ENCODE measurements around the gene UMODL1. TPM values are rescaled to one million over a fixed set of nuclear protein-coding genes. Genes with fewer than 3 reads are reported as not detected.

Gene UMODL1
- polyA plus RNA-seq, 3 donors: not detected

DNA sequence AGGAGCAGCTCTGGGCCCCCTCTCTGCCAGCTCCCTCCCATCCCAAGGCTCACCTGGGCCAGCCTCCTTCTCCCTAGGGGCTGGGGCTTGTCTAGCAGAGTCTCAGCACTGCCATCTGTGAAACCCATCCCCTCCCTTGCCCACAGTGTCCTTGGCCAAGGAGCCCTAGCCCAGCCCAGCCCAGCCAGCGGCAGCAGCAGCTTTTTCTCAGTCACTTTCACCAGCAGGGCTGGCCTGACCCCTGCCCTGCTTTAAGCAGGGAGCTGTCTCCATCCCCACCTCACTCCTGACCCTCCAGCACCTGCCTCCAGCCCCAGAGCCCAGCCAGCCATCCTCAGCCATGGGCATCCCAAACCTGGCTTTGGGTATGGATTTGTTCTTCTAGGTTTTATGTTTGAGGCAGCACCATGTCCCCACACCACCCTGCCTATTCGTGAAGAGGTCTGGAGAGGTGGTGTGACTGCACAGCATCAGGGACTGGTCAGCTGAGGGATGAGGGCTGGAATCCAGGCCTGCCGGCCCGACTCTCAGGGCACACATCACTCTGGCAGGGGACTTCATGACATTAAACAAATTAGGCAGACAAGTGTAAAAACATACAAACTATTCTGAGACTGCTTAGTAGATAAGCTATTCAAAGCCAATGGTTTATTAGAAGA lies 111.7 kb downstream of the UMODL1 start:
- Histone ChIP-seq H3K9ac (ENCODE audit: insufficient read depth, low read length, poor library complexity, severe bottlenecking) (no peak overlapping the region), H3K4me2 (replicated peaks; ENCODE audit: extremely low read depth, low read length, poor library complexity, severe bottlenecking) (no peak overlapping the region), H2AFZ (ENCODE audit: insufficient read depth, low read depth, low read length, poor library complexity, severe bottlenecking) (no peak overlapping the region), H3K9me3 (replicated peaks in 1 of 2; ENCODE audit: control insufficient read depth in 1 of 2, insufficient read depth in 1 of 2, low read length in 2 of 2) (peaks cover 0 to 6% of the 10 kb centered on the region in 2 donors), H3K4me3 (replicated peaks in 1 of 3; ENCODE audit: low read depth in 2 of 3, low read length in 3 of 3) (no peak overlapping the region), H3K27me3 (ENCODE audit: control insufficient read depth in 2 of 2, insufficient read depth in 2 of 2, low read length in 2 of 2) (no peaks in the 10 kb centered on the region), H3K79me2 (ENCODE audit: insufficient read depth, low read length) (no peaks in the 10 kb centered on the region), H4K20me1 (ENCODE audit: insufficient read depth, low read length) (no peaks in the 10 kb centered on the region), H3K36me3 (replicated peaks in 1 of 2; ENCODE audit: control insufficient read depth in 1 of 2, insufficient read depth in 2 of 2, low read length in 2 of 2) (no peaks in the 10 kb centered on the region), H3K4me1 (ENCODE audit: control insufficient read depth in 1 of 2, insufficient read depth in 2 of 2, low read length in 2 of 2) (peaks cover 13 to 15% of the 10 kb centered on the region in 2 donors), H3K27ac (ENCODE audit: low read depth in 1 of 2, low read length in 2 of 2) (no peak overlapping the region)
- WGBS (ENCODE audit: insufficient coverage): 95% methylated on average over 2 of the region's 4 CpGs
- peaks cover 0 to 3% (median 0%) of the 10 kb centered on the region in 3 donors for H3K27me3 Mint-ChIP-seq (ENCODE audit: low read depth in 3 of 3)
- H3K4me1 Mint-ChIP-seq: peaks cover 23% of the 10 kb centered on the region
- intact Hi-C loops (cut with micrococcal nuclease): no loop called here
- no peak overlapping the region for H3K27ac Mint-ChIP-seq
- H3K4me3 Mint-ChIP-seq: no peak overlapping the region
- TF ChIP-seq, protein P1, sequence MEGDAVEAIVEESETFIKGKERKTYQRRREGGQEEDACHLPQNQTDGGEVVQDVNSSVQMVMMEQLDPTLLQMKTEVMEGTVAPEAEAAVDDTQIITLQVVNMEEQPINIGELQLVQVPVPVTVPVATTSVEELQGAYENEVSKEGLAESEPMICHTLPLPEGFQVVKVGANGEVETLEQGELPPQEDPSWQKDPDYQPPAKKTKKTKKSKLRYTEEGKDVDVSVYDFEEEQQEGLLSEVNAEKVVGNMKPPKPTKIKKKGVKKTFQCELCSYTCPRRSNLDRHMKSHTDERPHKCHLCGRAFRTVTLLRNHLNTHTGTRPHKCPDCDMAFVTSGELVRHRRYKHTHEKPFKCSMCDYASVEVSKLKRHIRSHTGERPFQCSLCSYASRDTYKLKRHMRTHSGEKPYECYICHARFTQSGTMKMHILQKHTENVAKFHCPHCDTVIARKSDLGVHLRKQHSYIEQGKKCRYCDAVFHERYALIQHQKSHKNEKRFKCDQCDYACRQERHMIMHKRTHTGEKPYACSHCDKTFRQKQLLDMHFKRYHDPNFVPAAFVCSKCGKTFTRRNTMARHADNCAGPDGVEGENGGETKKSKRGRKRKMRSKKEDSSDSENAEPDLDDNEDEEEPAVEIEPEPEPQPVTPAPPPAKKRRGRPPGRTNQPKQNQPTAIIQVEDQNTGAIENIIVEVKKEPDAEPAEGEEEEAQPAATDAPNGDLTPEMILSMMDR (IDR thresholded peaks at IDR 0.05): no peak
- peaks cover 0 to 8% of the 10 kb centered on the region in 2 donors for H3K36me3 Mint-ChIP-seq
- H3K9me3 Mint-ChIP-seq: peaks cover 0 to 4% (median 0%) of the 10 kb centered on the region in 7 donors
- no peak for DNase-seq

- Mint-ChIP-seq H3K4me3 (no peak overlapping the region), H3K4me1 (peaks cover 31% of the 10 kb centered on the region), H3K27me3 (ENCODE audit: low read depth in 3 of 3) (peaks cover 0 to 3% (median 0%) of the 10 kb centered on the region in 3 donors), H3K9me3 (peaks cover 0 to 4% (median 0%) of the 10 kb centered on the region in 7 donors), H3K27ac (no peak overlapping the region), H3K36me3 (peaks cover 0 to 8% of the 10 kb centered on the region in 2 donors)
- H2AFZ ChIP-seq (ENCODE audit: insufficient read depth, low read depth, low read length, poor library complexity, severe bottlenecking): no peak overlapping the region
- no peak overlapping the region for H3K4me3 ChIP-seq (replicated peaks in 1 of 3; ENCODE audit: low read depth in 2 of 3, low read length in 3 of 3)
- no peaks in the 10 kb centered on the region for H3K27me3 ChIP-seq (ENCODE audit: control insufficient read depth in 2 of 2, insufficient read depth in 2 of 2, low read length in 2 of 2)
- no peak overlapping the region for H3K27ac ChIP-seq (ENCODE audit: low read depth in 1 of 2, low read length in 2 of 2)
- 100% methylated on average over 6 of the region's 6 CpGs for WGBS (ENCODE audit: insufficient coverage)
- intact Hi-C loops (cut with micrococcal nuclease): no loop called here
- peaks cover 0 to 6% of the 10 kb centered on the region in 2 donors for H3K9me3 ChIP-seq (replicated peaks in 1 of 2; ENCODE audit: control insufficient read depth in 1 of 2, insufficient read depth in 1 of 2, low read length in 2 of 2)
- H3K79me2 ChIP-seq (ENCODE audit: insufficient read depth, low read length): no peaks in the 10 kb centered on the region
- DNase-seq: no peak
- no peak overlapping the region for H3K4me2 ChIP-seq (replicated peaks; ENCODE audit: extremely low read depth, low read length, poor library complexity, severe bottlenecking)
- peaks cover 21 to 23% of the 10 kb centered on the region in 2 donors for H3K4me1 ChIP-seq (ENCODE audit: control insufficient read depth in 1 of 2, insufficient read depth in 2 of 2, low read length in 2 of 2)
- no peaks in the 10 kb centered on the region for H3K36me3 ChIP-seq (replicated peaks in 1 of 2; ENCODE audit: control insufficient read depth in 1 of 2, insufficient read depth in 2 of 2, low read length in 2 of 2)
- no peaks in the 10 kb centered on the region for H4K20me1 ChIP-seq (ENCODE audit: insufficient read depth, low read length)
- no peak overlapping the region for H3K9ac ChIP-seq (ENCODE audit: insufficient read depth, low read length, poor library complexity, severe bottlenecking)
- TF ChIP-seq, protein P1 (IDR thresholded peaks at IDR 0.05): no peak
Measured at GRCh38 chr21:42183374-42184266, 112.5 kb downstream of the UMODL1 start.
